Cerebellar nuclear complex (tissue), 1 donor: ENCODE measurements around the gene ZNF236.
"Not testable (repeated sequence)": the region's sequence is repeated elsewhere in the genome, so short reads cannot be mapped to it uniquely, and the experiment has no call there.

Source experiments
- DNase-seq, 2 experiments: peaks; one replicate each; lab custom pipeline; 2025; lab: John Stamatoyannopoulos, UW

ZNF236 gene

GRCh38 chr18:76948345-76948744 lies 126.0 kb downstream of the ZNF236 start:
- no peak for DNase-seq

GRCh38 chr18:76951456-76952247 lies 129.3 kb downstream of the ZNF236 start:
- DNase-seq: no peak

- no peak for DNase-seq
Measured at GRCh38 chr18:76952747-76953146, 130.4 kb downstream of the ZNF236 start.

- no peak for DNase-seq
Measured at GRCh38 chr18:76953156-76953555, 130.8 kb downstream of the ZNF236 start.

GRCh38 chr18:76953583-76954233 lies 131.4 kb downstream of the ZNF236 start:
- DNase-seq: no peak

GRCh38 chr18:76955524-76956170 lies 133.3 kb downstream of the ZNF236 start:
- no peak for DNase-seq

GRCh38 chr18:76956648-76957047 lies 134.3 kb downstream of the ZNF236 start:
- DNase-seq: no peak

GRCh38 chr18:76957384-76958355 lies 135.3 kb downstream of the ZNF236 start:
- no peak for DNase-seq

- DNase-seq: no peak
Measured at GRCh38 chr18:76958692-76959341, 136.5 kb downstream of the ZNF236 start.

- DNase-seq: no peak
Measured at GRCh38 chr18:76959605-76960004, 137.2 kb downstream of the ZNF236 start.

- no peak for DNase-seq
Measured at GRCh38 chr18:76960528-76961035, 138.2 kb downstream of the ZNF236 start.

GRCh38 chr18:76962851-76963250 lies 140.5 kb downstream of the ZNF236 start:
- no peak for DNase-seq

GRCh38 chr18:76963936-76964335 lies 141.6 kb downstream of the ZNF236 start:
- DNase-seq: no peak

GRCh38 chr18:76965555-76966151 lies 143.3 kb downstream of the ZNF236 start:
- DNase-seq: not testable (repeated sequence)

GRCh38 chr18:76967299-76967698 lies 144.9 kb downstream of the ZNF236 start:
- DNase-seq: not testable (repeated sequence)

- DNase-seq: no peak
Measured at GRCh38 chr18:76967721-76968472, 145.5 kb downstream of the ZNF236 start.

- no peak for DNase-seq
Measured at GRCh38 chr18:76970770-76971559, 148.6 kb downstream of the ZNF236 start.

GRCh38 chr18:76972241-76972640 lies 149.9 kb downstream of the ZNF236 start:
- DNase-seq: no peak
